CD14-positive monocyte (primary cell): ENCODE data around the gene ZGRF1. TPM values are rescaled to one million over a fixed set of nuclear protein-coding genes. Genes with fewer than 3 reads are reported as not detected.

Experiments used
- DNase-seq, 3 donors: peaks; one replicate each; pipeline ENCODE4 v3.0.0-alpha.2; 2011 to 2022
- H2AFZ ChIP-seq: 2 replicates; pipeline ENCODE4 v1.6.0; 2012; ENCODE audit warnings: mild to moderate bottlenecking, low read depth, low read length, inconsistent platforms; ENCODE audit not compliant: insufficient read depth, poor library complexity, severe bottlenecking
- H3K27ac ChIP-seq, 2 donors: 1 replicate in 1 of 2; 2 replicates in 1 of 2; pipeline ENCODE4 v1.5.1; 2012 to 2013; ENCODE audit warnings: low read length in 2 of 2, control low read depth in 1 of 2, inconsistent platforms in 1 of 2, low read depth in 1 of 2, mild to moderate bottlenecking in 1 of 2
- H3K27me3 ChIP-seq, 2 donors: one replicate each; pipeline versions ENCODE4 v1.6.0 to v1.6.1; 2011 to 2013; ENCODE audit warnings: low read length in 2 of 2; ENCODE audit not compliant: control insufficient read depth in 2 of 2, insufficient read depth in 2 of 2
- H3K36me3 ChIP-seq, 2 donors: replicated peaks in 1 of 2; 1 replicate in 1 of 2; 2 replicates in 1 of 2; pipeline versions ENCODE4 v1.5.1 to v1.6.1; 2012 to 2013; ENCODE audit warnings: low read length in 2 of 2, control low read depth in 1 of 2, inconsistent platforms in 1 of 2, mild to moderate bottlenecking in 1 of 2; ENCODE audit not compliant: insufficient read depth in 2 of 2, control insufficient read depth in 1 of 2
- H3K4me1 ChIP-seq, 2 donors: 1 replicate in 1 of 2; 2 replicates in 1 of 2; pipeline versions ENCODE4 v1.5.1 to v1.6.1; 2012 to 2013; ENCODE audit warnings: low read length in 2 of 2, control low read depth in 1 of 2, inconsistent platforms in 1 of 2, mild to moderate bottlenecking in 1 of 2, moderate library complexity in 1 of 2; ENCODE audit not compliant: insufficient read depth in 2 of 2, control insufficient read depth in 1 of 2
- H3K4me2 ChIP-seq: replicated peaks from 2 replicates; pipeline ENCODE3; 2012; ENCODE audit warnings: low read length, moderate library complexity, mild to moderate bottlenecking; ENCODE audit not compliant: poor library complexity, severe bottlenecking; ENCODE audit errors: extremely low read depth
- H3K4me3 ChIP-seq, 3 experiments: fragments of 200-600 bp in 1 of 3; sonication (generic) in 1 of 3; replicated peaks in 1 of 3; 1 replicate in 2 of 3; 2 replicates in 1 of 3; pipeline ENCODE4 v1.5.1; 2011 to 2013; ENCODE audit warnings: low read length in 3 of 3, mild to moderate bottlenecking in 3 of 3, control low read depth in 2 of 3, low read depth in 2 of 3, inconsistent platforms in 1 of 3, moderate library complexity in 1 of 3
- H3K79me2 ChIP-seq: 2 replicates; pipeline ENCODE4 v1.6.0; 2012; ENCODE audit warnings: mild to moderate bottlenecking, control low read depth, inconsistent platforms, low read length, moderate library complexity; ENCODE audit not compliant: insufficient read depth
- H3K9ac ChIP-seq: 2 replicates; pipeline ENCODE4 v1.6.0; 2017; ENCODE audit warnings: low read length, mild to moderate bottlenecking; ENCODE audit not compliant: insufficient read depth, poor library complexity, severe bottlenecking
- H3K9me3 ChIP-seq, 2 donors: replicated peaks in 1 of 2; 1 replicate in 1 of 2; 2 replicates in 1 of 2; pipeline versions ENCODE4 v1.5.1 to v1.6.1; 2012 to 2013; ENCODE audit warnings: low read length in 2 of 2, control low read depth in 1 of 2; ENCODE audit not compliant: control insufficient read depth in 1 of 2, insufficient read depth in 1 of 2
- H4K20me1 ChIP-seq: 2 replicates; pipeline ENCODE4 v1.6.0; 2012; ENCODE audit warnings: mild to moderate bottlenecking, low read length, control low read depth, moderate library complexity; ENCODE audit not compliant: insufficient read depth
- H3K27ac Mint-ChIP-seq, 7 donors: one replicate each; pipeline ENCODE4 v1.8.0; 2020; ENCODE audit warnings: mild to moderate bottlenecking in 7 of 7, mixed read lengths in 7 of 7, moderate library complexity in 6 of 7, inconsistent platforms in 2 of 7
- H3K27me3 Mint-ChIP-seq, 3 donors: one replicate each; pipeline ENCODE4 v1.8.0; 2021 to 2022; ENCODE audit warnings: low read depth in 3 of 3, mild to moderate bottlenecking in 3 of 3, mixed read lengths in 3 of 3, moderate library complexity in 3 of 3, inconsistent platforms in 1 of 3
- H3K36me3 Mint-ChIP-seq, 2 donors: one replicate each; pipeline ENCODE4 v1.8.0; 2020; ENCODE audit warnings: mixed read lengths in 2 of 2, inconsistent platforms in 1 of 2, mild to moderate bottlenecking in 1 of 2
- H3K4me1 Mint-ChIP-seq: one replicate; pipeline ENCODE4 v1.8.0; 2020; ENCODE audit warnings: mild to moderate bottlenecking, mixed read lengths
- H3K4me3 Mint-ChIP-seq, 2 donors: one replicate each; pipeline ENCODE4 v1.8.0; 2020; ENCODE audit warnings: mild to moderate bottlenecking in 2 of 2, mixed read lengths in 2 of 2, moderate library complexity in 1 of 2
- H3K9me3 Mint-ChIP-seq, 7 donors: one replicate each; pipeline ENCODE4 v1.8.0; 2020 to 2022; ENCODE audit warnings: mixed read lengths in 7 of 7, mild to moderate bottlenecking in 6 of 7, moderate library complexity in 6 of 7, inconsistent platforms in 2 of 7
- WGBS: methylation state at CpG from one replicate; pipeline ENCODE4 v1.1.5; 2013; ENCODE audit warnings: missing lambda C conversion rate; ENCODE audit not compliant: insufficient coverage; 5-methylcytosine and 5-hydroxymethylcytosine counted together
- intact Hi-C, 2 donors: fragments of 100-400 bp; cut with micrococcal nuclease; formaldehyde crosslinking; loops; one replicate each; pipeline versions ENCODE4 v1.15.0 to v1.15.1; 2023
- polyA plus RNA-seq, 3 donors: library from polyadenylated mRNA; depleted of rRNA in 1 of 3; unstranded in 2 of 3; stranded (reverse) in 1 of 3; fragments of 300-500 nt in 2 of 3; fragments of >200 nt in 1 of 3; fragmentation: Illumina TruSeq in 2 of 3; gene quantifications; 1 replicate in 2 of 3; 2 replicates in 1 of 3; pipeline ENCODE4 v1.2.3, GENCODE V29; 2012 to 2021
- TF ChIP-seq, protein P1 (sequence below): fragments of 200-600 bp; IDR thresholded peaks from one replicate; pipeline ENCODE4 v1.8.0; 2022; ENCODE audit warnings: antibody characterized with exemption, mild to moderate bottlenecking

ZGRF1 gene
- polyA plus RNA-seq, 3 donors: 0.81 to 2.9 (median 0.81) TPM

GRCh38 chr4:112651641-112652040 lies 14.9 kb upstream of the ZGRF1 start:
- H3K4me2 ChIP-seq: no peak overlapping the region
- H3K9me3 ChIP-seq: no peaks in the 10 kb centered on the region
- no peaks in the 10 kb centered on the region for H3K4me1 ChIP-seq
- no peak overlapping the region for H3K9ac ChIP-seq
- no peaks in the 10 kb centered on the region for H3K27me3 ChIP-seq
- no peak overlapping the region for H3K4me3 Mint-ChIP-seq
- H3K4me1 Mint-ChIP-seq: no peaks in the 10 kb centered on the region
- no peak overlapping the region for H3K27ac ChIP-seq
- H3K79me2 ChIP-seq: no peaks in the 10 kb centered on the region
- H3K36me3 ChIP-seq: peaks cover 92 to 100% of the 10 kb centered on the region in 2 donors
- H4K20me1 ChIP-seq: no peaks in the 10 kb centered on the region
- peaks cover 76 to 92% of the 10 kb centered on the region in 2 donors for H3K36me3 Mint-ChIP-seq
- no peak overlapping the region for H3K4me3 ChIP-seq
- no peak for DNase-seq
- H3K27ac Mint-ChIP-seq: no peak overlapping the region
- TF ChIP-seq, protein P1, sequence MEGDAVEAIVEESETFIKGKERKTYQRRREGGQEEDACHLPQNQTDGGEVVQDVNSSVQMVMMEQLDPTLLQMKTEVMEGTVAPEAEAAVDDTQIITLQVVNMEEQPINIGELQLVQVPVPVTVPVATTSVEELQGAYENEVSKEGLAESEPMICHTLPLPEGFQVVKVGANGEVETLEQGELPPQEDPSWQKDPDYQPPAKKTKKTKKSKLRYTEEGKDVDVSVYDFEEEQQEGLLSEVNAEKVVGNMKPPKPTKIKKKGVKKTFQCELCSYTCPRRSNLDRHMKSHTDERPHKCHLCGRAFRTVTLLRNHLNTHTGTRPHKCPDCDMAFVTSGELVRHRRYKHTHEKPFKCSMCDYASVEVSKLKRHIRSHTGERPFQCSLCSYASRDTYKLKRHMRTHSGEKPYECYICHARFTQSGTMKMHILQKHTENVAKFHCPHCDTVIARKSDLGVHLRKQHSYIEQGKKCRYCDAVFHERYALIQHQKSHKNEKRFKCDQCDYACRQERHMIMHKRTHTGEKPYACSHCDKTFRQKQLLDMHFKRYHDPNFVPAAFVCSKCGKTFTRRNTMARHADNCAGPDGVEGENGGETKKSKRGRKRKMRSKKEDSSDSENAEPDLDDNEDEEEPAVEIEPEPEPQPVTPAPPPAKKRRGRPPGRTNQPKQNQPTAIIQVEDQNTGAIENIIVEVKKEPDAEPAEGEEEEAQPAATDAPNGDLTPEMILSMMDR: no peak
- peaks cover 0 to 2% (median 0%) of the 10 kb centered on the region in 3 donors for H3K27me3 Mint-ChIP-seq
- no peaks in the 10 kb centered on the region for H3K9me3 Mint-ChIP-seq
- intact Hi-C loops: no loop called here
- no peak overlapping the region for H2AFZ ChIP-seq

DNA sequence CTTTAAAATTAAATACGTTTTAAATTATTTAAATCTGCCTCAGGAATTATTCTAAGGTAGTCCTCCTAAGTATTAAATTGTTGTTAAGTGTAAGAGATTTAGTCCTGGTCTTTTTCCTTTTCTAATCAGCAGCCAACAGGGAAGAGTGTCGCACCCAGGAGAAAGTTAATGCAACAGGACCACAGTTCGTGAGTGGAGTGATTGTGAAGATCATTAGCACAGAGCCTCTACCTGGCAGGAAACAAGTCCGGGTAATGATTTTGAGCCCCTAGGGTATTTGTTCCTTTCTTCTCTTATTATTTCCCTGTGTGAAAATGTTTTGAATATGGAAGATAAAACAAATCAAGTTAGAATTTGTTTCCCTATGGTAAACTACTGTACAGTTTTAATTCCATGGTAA lies 13.6 kb upstream of the ZGRF1 start:
- no peaks in the 10 kb centered on the region for H3K9me3 ChIP-seq
- no peak for DNase-seq
- H4K20me1 ChIP-seq: no peaks in the 10 kb centered on the region
- H3K4me1 Mint-ChIP-seq: no peaks in the 10 kb centered on the region
- H3K4me1 ChIP-seq: no peaks in the 10 kb centered on the region
- H3K9ac ChIP-seq: no peak overlapping the region
- H3K36me3 ChIP-seq: peaks cover 92 to 100% of the 10 kb centered on the region in 2 donors
- H3K4me3 ChIP-seq: no peak overlapping the region
- H2AFZ ChIP-seq: no peak overlapping the region
- WGBS: no CpG with 5 or more reads among the region's 4 CpGs
- intact Hi-C loops: no loop called here
- H3K36me3 Mint-ChIP-seq: peaks cover 74 to 92% of the 10 kb centered on the region in 2 donors
- H3K27me3 ChIP-seq: no peaks in the 10 kb centered on the region
- no peaks in the 10 kb centered on the region for H3K9me3 Mint-ChIP-seq
- H3K27me3 Mint-ChIP-seq: peaks cover 0 to 2% (median 0%) of the 10 kb centered on the region in 3 donors
- H3K27ac ChIP-seq: no peak overlapping the region
- no peak overlapping the region for H3K4me2 ChIP-seq
- H3K4me3 Mint-ChIP-seq: no peak overlapping the region
- TF ChIP-seq, protein P1: no peak
- no peak overlapping the region for H3K27ac Mint-ChIP-seq
- no peaks in the 10 kb centered on the region for H3K79me2 ChIP-seq
